BE2C (cell line): ENCODE data around the gene OR2B2.
"Not testable (repeated sequence)": the region's sequence is repeated elsewhere in the genome, so short reads cannot be mapped to it uniquely, and the experiment has no call there.

Experiments
- DNase-seq: peaks from one replicate; pipeline ENCODE4 v3.0.0-alpha.2; 2020
- H3K27me3 ChIP-seq: fragments of 250-450 bp; sonication (Bioruptor Pico); 2 replicates; pipeline ENCODE4 v1.5.1; 2020; ENCODE audit warnings: mild to moderate bottlenecking
- H3K36me3 ChIP-seq: fragments of 250-450 bp; sonication (Bioruptor Pico); 2 replicates; pipeline ENCODE4 v1.5.1; 2020; ENCODE audit warnings: mild to moderate bottlenecking
- H3K4me1 ChIP-seq: fragments of 250-450 bp; sonication (Bioruptor Pico); 2 replicates; pipeline ENCODE4 v1.5.1; 2020
- H3K4me3 ChIP-seq: 2 replicates; pipeline ENCODE4 v1.5.1; 2011; ENCODE audit warnings: low read depth, low read length
- H3K9me3 ChIP-seq: fragments of 250-450 bp; sonication (Bioruptor Pico); 2 replicates; pipeline ENCODE4 v1.5.1; 2020
- CTCF ChIP-seq: IDR thresholded peaks from 2 replicates; pipeline ENCODE4 v1.5.1; 2012; ENCODE audit warnings: mild to moderate bottlenecking, low read depth, low read length

OR2B2 gene

GRCh38 chr6:27931209-27931608 is 19.0 kb upstream of the OR2B2 start:
- Histone ChIP-seq H3K9me3 (no peaks in the 10 kb centered on the region), H3K27me3 (peaks cover 9% of the 10 kb centered on the region; the same call in 1 of the 2 replicates), H3K4me3 (no peak overlapping the region), H3K36me3 (no peaks in the 10 kb centered on the region), H3K4me1 (no peaks in the 10 kb centered on the region)
- DNase-seq: no peak
- no peak for TF ChIP-seq CTCF

GRCh38 chr6:27929930-27930329 is 17.7 kb upstream of the OR2B2 start:
- not testable (repeated sequence) for H3K4me1 ChIP-seq, H3K4me3 ChIP-seq, H3K9me3 ChIP-seq, H3K27me3 ChIP-seq, H3K36me3 ChIP-seq, DNase-seq

GRCh38 chr6:27928041-27928440 is 15.8 kb upstream of the OR2B2 start:
- H3K9me3 ChIP-seq, H3K4me1 ChIP-seq, H3K27me3 ChIP-seq, H3K36me3 ChIP-seq, DNase-seq, H3K4me3 ChIP-seq: not testable (repeated sequence)

GRCh38 chr6:27924179-27924578 is 12.0 kb upstream of the OR2B2 start:
- no peak for DNase-seq
- Histone ChIP-seq H3K36me3 (no peaks in the 10 kb centered on the region), H3K4me3 (no peak overlapping the region), H3K9me3 (no peaks in the 10 kb centered on the region), H3K4me1 (no peaks in the 10 kb centered on the region), H3K27me3 (peaks cover 8% of the 10 kb centered on the region; the same call in 1 of the 2 replicates)
- no peak for TF ChIP-seq CTCF

- no peak for TF ChIP-seq CTCF
- no peak overlapping the region for H3K4me3 ChIP-seq
- H3K4me1 ChIP-seq: no peaks in the 10 kb centered on the region
- H3K27me3 ChIP-seq: peaks cover 13% of the 10 kb centered on the region; the same call in 1 of the 2 replicates
- H3K36me3 ChIP-seq: no peaks in the 10 kb centered on the region
- no peak for DNase-seq
- no peaks in the 10 kb centered on the region for H3K9me3 ChIP-seq
Observed at GRCh38 chr6:27922949-27923348, 10.8 kb upstream of the OR2B2 start.

GRCh38 chr6:27908017-27908416 is 4.2 kb downstream of the OR2B2 start:
- TF ChIP-seq CTCF: no peak
- H3K4me1 ChIP-seq: no peaks in the 10 kb centered on the region

GRCh38 chr6:27902335-27903314 is 9.6 kb downstream of the OR2B2 start:
- Histone ChIP-seq H3K9me3 (no peaks in the 10 kb centered on the region), H3K4me1 (no peaks in the 10 kb centered on the region), H3K27me3 (no peaks in the 10 kb centered on the region), H3K4me3 (peak overlapping the region; percentile 86), H3K36me3 (no peaks in the 10 kb centered on the region)
- DNase-seq: peak; percentile 80
- no peak for TF ChIP-seq CTCF

More at GRCh38 chr6:27908017-27908416, 4.2 kb downstream of the OR2B2 start:
- H3K4me3 ChIP-seq: no peak overlapping the region
- H3K36me3 ChIP-seq: no peaks in the 10 kb centered on the region
- no peaks in the 10 kb centered on the region; the same call in 1 of the 2 replicates for H3K27me3 ChIP-seq
- DNase-seq: no peak
- no peaks in the 10 kb centered on the region for H3K9me3 ChIP-seq
